Measurements from ENCODE around the gene FAT1.

FAT1 gene

GRCh38 chr4:186728631-186729271 lies 5.1 kb upstream of the FAT1 start:
- H3K27ac ChIP-seq: no peak overlapping the region
- TF ChIP-seq, protein P1, sequence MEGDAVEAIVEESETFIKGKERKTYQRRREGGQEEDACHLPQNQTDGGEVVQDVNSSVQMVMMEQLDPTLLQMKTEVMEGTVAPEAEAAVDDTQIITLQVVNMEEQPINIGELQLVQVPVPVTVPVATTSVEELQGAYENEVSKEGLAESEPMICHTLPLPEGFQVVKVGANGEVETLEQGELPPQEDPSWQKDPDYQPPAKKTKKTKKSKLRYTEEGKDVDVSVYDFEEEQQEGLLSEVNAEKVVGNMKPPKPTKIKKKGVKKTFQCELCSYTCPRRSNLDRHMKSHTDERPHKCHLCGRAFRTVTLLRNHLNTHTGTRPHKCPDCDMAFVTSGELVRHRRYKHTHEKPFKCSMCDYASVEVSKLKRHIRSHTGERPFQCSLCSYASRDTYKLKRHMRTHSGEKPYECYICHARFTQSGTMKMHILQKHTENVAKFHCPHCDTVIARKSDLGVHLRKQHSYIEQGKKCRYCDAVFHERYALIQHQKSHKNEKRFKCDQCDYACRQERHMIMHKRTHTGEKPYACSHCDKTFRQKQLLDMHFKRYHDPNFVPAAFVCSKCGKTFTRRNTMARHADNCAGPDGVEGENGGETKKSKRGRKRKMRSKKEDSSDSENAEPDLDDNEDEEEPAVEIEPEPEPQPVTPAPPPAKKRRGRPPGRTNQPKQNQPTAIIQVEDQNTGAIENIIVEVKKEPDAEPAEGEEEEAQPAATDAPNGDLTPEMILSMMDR (conservative IDR thresholded peaks at IDR 0.05): no peak
- no peak for TF ChIP-seq ZFX (IDR thresholded peaks at IDR 0.05)

GRCh38 chr4:186727977-186728519 lies 4.4 kb upstream of the FAT1 start:
- TF ChIP-seq, protein P1 (conservative IDR thresholded peaks at IDR 0.05): no peak
- TF ChIP-seq ZFX (IDR thresholded peaks at IDR 0.05): no peak
- H3K27ac ChIP-seq: no peak overlapping the region

DNA sequence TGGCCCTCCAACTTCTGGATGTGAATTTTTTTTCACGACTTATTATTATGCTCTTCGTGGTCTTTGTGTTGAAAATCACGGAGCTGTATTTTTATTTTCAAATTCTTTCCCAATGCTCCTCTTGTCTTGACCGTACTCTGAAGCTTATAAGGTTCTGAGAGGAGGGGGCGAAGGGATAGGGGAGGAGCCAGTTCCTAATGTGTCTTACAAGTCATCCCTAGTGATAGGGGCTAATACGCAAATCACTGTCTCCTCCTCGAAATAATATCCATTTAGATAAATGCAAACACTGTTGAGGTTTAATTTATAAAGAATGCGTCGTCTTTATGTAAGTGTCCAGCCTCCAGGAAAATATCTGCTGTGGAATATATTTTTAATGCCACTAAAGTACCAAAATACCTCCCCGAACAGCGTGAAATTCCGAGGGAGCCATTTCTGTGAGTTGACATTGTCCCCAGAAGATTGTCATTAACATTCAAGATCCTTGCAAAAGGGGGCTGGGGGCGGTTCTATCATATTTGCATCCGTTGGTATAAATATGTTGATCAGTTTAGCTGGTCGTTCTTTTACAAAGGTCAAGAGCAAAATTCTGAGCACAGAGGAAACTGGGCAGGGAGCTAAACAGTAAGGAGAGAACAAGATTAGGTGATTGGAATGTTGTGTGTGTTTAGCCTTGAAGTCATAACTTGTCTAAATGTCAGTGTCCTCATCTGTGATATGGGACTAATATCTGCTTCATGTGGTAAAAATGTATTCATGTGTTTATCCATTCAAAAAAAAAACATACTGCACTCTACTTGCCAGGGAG lies 3.7 kb upstream of the FAT1 start:
- peak overlapping the region; percentile 86 for H3K27ac ChIP-seq
- TF ChIP-seq, protein P1 (conservative IDR thresholded peaks at IDR 0.05): 0 out of 2 replicates have a peak, but pooled peaks have one; percentile 9
- TF ChIP-seq ZFX (IDR thresholded peaks at IDR 0.05): no peak

- no peak for TF ChIP-seq ZFX (IDR thresholded peaks at IDR 0.05)
- TF ChIP-seq, protein P1 (conservative IDR thresholded peaks at IDR 0.05): no peak; the same call in 1 of the 2 replicates
These were observed 2.9 kb upstream of the FAT1 start for GRCh38 chr4:186726426-186727168.

GRCh38 chr4:186725469-186726425 lies 2.1 kb upstream of the FAT1 start:
- no peak for TF ChIP-seq ZFX (IDR thresholded peaks at IDR 0.05)
- TF ChIP-seq, protein P1 (conservative IDR thresholded peaks at IDR 0.05): peak; percentile 86
- peak overlapping the region; percentile 86 for H3K27ac ChIP-seq

More at GRCh38 chr4:186726426-186727168, 2.9 kb upstream of the FAT1 start:
- H3K27ac ChIP-seq: peak overlapping the region; percentile 86

DNA sequence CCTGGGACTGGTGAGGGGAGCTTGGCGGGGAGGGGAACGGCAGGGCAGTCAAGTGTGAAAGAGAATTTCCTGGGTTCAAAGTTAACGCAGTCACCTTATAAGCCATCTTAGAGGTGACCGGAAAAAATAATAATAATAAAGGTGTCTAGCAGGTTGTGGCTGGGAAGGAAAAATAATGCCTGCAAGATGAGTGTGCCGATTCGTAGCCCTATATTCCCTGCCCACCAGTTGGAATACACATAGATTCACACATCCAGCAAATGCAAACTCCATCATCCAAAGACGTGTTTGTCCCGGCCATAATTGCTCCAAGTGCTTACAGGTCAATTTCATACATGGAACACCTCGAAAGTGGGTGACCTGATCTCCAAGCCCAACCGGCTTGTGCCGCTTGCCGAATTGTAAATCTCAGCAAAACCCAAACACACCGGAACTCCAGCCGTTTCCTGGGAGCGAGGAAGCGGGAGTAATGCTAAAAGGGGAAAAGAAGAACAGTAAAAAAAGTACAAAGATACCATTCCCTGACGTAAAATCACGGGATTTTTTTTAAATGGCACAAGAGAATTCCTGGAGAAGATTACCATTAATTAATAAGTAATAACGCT lies 1.3 kb upstream of the FAT1 start:
- TF ChIP-seq, protein P1 (conservative IDR thresholded peaks at IDR 0.05): no peak
- no peak for TF ChIP-seq ZFX (IDR thresholded peaks at IDR 0.05)
- H3K27ac ChIP-seq: peak overlapping the region; percentile 86

Measured in C4-2B (cell line).